ENCODE results near the gene OR8D1.
A peak's percentile ranks its signal among the peaks of the same experiment; 100 is the strongest.

Gene OR8D1

GRCh38 chr11:124315052-124315451, 1.3 kb upstream of the OR8D1 start:
- Histone ChIP-seq H3K4me3 (ENCODE audit: low read length) (no peak overlapping the region), H3K36me3 (ENCODE audit: insufficient read depth, low read length) (no peaks in the 10 kb centered on the region), H3K9ac (ENCODE audit: low read depth, low read length) (no peak overlapping the region), H3K9me3 (replicated peaks; ENCODE audit: low read length) (no peaks in the 10 kb centered on the region), H3K4me1 (ENCODE audit: control insufficient read depth, insufficient read depth, low read length) (peaks cover 10% of the 10 kb centered on the region), H3K27me3 (ENCODE audit: control insufficient read depth, insufficient read depth, low read length) (no peaks in the 10 kb centered on the region), H3K4me2 (ENCODE audit: low read length) (no peak overlapping the region)

- Histone ChIP-seq H3K4me1 (ENCODE audit: control insufficient read depth, insufficient read depth, low read length) (peaks cover 10% of the 10 kb centered on the region), H3K36me3 (ENCODE audit: insufficient read depth, low read length) (no peaks in the 10 kb centered on the region), H3K9ac (ENCODE audit: low read depth, low read length) (no peak overlapping the region), H3K27me3 (ENCODE audit: control insufficient read depth, insufficient read depth, low read length) (no peaks in the 10 kb centered on the region), H3K4me2 (ENCODE audit: low read length) (no peak overlapping the region), H3K4me3 (ENCODE audit: low read length) (no peak overlapping the region), H3K9me3 (replicated peaks; ENCODE audit: low read length) (no peaks in the 10 kb centered on the region)
Observed at GRCh38 chr11:124313131-124313530, 618 bp downstream of the OR8D1 start.

DNA sequence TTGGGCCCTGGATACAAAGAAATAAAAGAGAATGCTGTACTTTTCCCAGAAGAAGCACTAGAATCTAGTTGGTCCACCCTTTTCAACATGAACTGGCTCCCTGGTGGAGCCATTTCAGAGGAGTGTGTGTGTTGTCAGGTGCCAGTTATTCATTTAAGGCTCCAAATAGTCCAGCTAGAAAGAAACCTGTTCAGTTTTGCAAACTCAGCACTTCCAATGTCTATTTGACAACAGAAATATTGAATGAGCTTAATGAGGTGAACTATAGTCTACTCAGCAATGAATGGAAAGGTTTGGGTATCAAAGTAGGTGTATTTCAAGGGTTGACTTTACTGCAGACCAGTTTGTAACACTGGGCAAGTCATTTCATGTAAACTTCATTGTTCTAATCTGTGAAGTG, 2.1 kb downstream of the OR8D1 start:
- Histone ChIP-seq H3K9me3 (replicated peaks; ENCODE audit: low read length) (no peaks in the 10 kb centered on the region), H3K4me3 (ENCODE audit: low read length) (no peak overlapping the region), H3K4me2 (ENCODE audit: low read length) (no peak overlapping the region), H3K27me3 (ENCODE audit: control insufficient read depth, insufficient read depth, low read length) (no peaks in the 10 kb centered on the region), H3K36me3 (ENCODE audit: insufficient read depth, low read length) (no peaks in the 10 kb centered on the region), H3K9ac (ENCODE audit: low read depth, low read length) (no peak overlapping the region), H3K4me1 (ENCODE audit: control insufficient read depth, insufficient read depth, low read length) (peaks cover 10% of the 10 kb centered on the region)

- no peak overlapping the region for H3K4me2 ChIP-seq (ENCODE audit: low read length)
- H3K36me3 ChIP-seq (ENCODE audit: insufficient read depth, low read length), result no peaks in the 10 kb centered on the region
- H3K4me3 ChIP-seq (ENCODE audit: low read length), result no peak overlapping the region
- no peaks in the 10 kb centered on the region for H3K9me3 ChIP-seq (replicated peaks; ENCODE audit: low read length)
- no peaks in the 10 kb centered on the region for H3K27me3 ChIP-seq (ENCODE audit: control insufficient read depth, insufficient read depth, low read length)
- H3K4me1 ChIP-seq (ENCODE audit: control insufficient read depth, insufficient read depth, low read length), result peaks cover 10% of the 10 kb centered on the region
- H3K9ac ChIP-seq (ENCODE audit: low read depth, low read length), result no peak overlapping the region
Observed at GRCh38 chr11:124311269-124311668, 2.5 kb downstream of the OR8D1 start.

DNA sequence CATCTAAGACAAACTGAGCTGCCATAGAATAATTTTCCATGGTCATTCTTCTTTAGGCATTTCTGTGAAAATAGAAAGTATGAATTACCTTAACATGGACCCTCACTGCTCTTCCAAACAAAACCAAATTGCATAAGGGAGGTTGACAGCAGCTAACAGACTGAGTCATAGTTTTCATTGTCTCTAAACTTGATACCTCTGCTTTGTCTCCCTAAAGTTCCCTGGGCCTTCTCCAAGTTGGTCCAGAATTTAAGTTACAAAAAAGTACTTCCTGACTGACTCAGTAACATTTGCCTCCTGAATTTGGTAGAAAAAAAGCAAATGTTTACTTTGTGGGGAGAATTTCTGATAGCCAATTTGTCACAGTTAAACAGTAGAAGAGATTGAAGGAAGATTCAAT, 3.0 kb downstream of the OR8D1 start:
- no peaks in the 10 kb centered on the region for H3K36me3 ChIP-seq (ENCODE audit: insufficient read depth, low read length)
- no peak overlapping the region for H3K4me3 ChIP-seq (ENCODE audit: low read length)
- H3K4me1 ChIP-seq (ENCODE audit: control insufficient read depth, insufficient read depth, low read length), result peaks cover 10% of the 10 kb centered on the region
- no peaks in the 10 kb centered on the region for H3K27me3 ChIP-seq (ENCODE audit: control insufficient read depth, insufficient read depth, low read length)
- no peak overlapping the region for H3K4me2 ChIP-seq (ENCODE audit: low read length)
- H3K9me3 ChIP-seq (replicated peaks; ENCODE audit: low read length), result no peaks in the 10 kb centered on the region
- no peak overlapping the region for H3K9ac ChIP-seq (ENCODE audit: low read depth, low read length)

DNA sequence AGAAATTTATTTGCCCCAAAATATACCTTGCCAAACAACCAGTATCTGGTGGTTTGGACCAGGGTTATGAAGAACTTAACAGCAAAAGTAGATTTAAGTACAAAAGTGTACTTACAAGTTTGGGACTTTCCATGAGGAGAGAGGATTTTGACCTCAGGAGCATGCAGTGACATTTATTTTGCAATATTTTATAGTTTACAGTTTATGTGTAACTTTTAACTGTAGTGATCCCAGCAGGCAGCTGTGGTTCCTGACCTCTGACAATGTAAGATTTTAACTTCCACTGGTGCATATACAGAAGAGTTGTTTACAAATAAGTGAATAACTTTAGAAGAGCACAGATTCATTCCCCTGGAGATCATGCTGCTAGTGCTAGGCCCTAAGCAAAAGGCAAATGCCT, 6.7 kb downstream of the OR8D1 start:
- Histone ChIP-seq H3K4me2 (ENCODE audit: low read length) (no peak overlapping the region), H3K4me1 (ENCODE audit: control insufficient read depth, insufficient read depth, low read length) (peaks cover 10% of the 10 kb centered on the region), H3K4me3 (ENCODE audit: low read length) (no peak overlapping the region), H3K36me3 (ENCODE audit: insufficient read depth, low read length) (no peaks in the 10 kb centered on the region), H3K27me3 (ENCODE audit: control insufficient read depth, insufficient read depth, low read length) (no peaks in the 10 kb centered on the region), H3K9me3 (replicated peaks; ENCODE audit: low read length) (no peaks in the 10 kb centered on the region), H3K9ac (ENCODE audit: low read depth, low read length) (no peak overlapping the region)

- Histone ChIP-seq H3K9me3 (replicated peaks; ENCODE audit: low read length) (no peaks in the 10 kb centered on the region), H3K4me2 (ENCODE audit: low read length) (no peak overlapping the region), H3K36me3 (ENCODE audit: insufficient read depth, low read length) (no peaks in the 10 kb centered on the region), H3K4me1 (ENCODE audit: control insufficient read depth, insufficient read depth, low read length) (peaks cover 11% of the 10 kb centered on the region), H3K4me3 (ENCODE audit: low read length) (no peak overlapping the region), H3K9ac (ENCODE audit: low read depth, low read length) (no peak overlapping the region), H3K27me3 (ENCODE audit: control insufficient read depth, insufficient read depth, low read length) (no peaks in the 10 kb centered on the region)
Observed at GRCh38 chr11:124302347-124303125, 11.2 kb downstream of the OR8D1 start.

GRCh38 chr11:124301548-124301947, 12.2 kb downstream of the OR8D1 start:
- Histone ChIP-seq H3K4me1 (ENCODE audit: control insufficient read depth, insufficient read depth, low read length) (peaks cover 11% of the 10 kb centered on the region), H3K9ac (ENCODE audit: low read depth, low read length) (no peak overlapping the region), H3K9me3 (replicated peaks; ENCODE audit: low read length) (no peaks in the 10 kb centered on the region), H3K27me3 (ENCODE audit: control insufficient read depth, insufficient read depth, low read length) (no peaks in the 10 kb centered on the region), H3K4me2 (ENCODE audit: low read length) (no peak overlapping the region), H3K4me3 (ENCODE audit: low read length) (no peak overlapping the region), H3K36me3 (ENCODE audit: insufficient read depth, low read length) (no peaks in the 10 kb centered on the region)

DNA sequence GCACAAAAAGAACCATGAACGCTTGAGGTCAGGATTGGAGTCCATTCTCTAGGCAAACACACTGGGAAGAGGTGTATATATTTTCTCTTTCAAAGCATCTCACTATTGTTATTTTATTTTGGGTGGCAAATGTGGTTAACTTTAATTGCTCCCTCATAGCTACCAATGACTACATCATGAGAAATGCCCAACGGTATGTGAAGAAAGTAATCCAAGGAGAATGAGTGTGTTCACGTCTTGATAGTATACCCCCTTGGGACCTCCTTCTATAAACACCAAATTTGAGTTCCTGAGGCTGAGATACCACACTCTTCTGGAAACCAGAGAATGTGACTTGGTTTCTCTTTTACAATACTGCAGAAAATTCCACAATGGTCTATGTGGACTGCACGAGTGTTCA, 15.8 kb downstream of the OR8D1 start:
- Histone ChIP-seq H3K4me1 (ENCODE audit: control insufficient read depth, insufficient read depth, low read length) (peaks cover 11% of the 10 kb centered on the region), H3K4me2 (ENCODE audit: low read length) (peak overlapping the region; percentile 52), H3K9me3 (replicated peaks; ENCODE audit: low read length) (no peaks in the 10 kb centered on the region), H3K9ac (ENCODE audit: low read depth, low read length) (no peak overlapping the region), H3K27me3 (ENCODE audit: control insufficient read depth, insufficient read depth, low read length) (no peaks in the 10 kb centered on the region), H3K4me3 (ENCODE audit: low read length) (no peak overlapping the region), H3K36me3 (ENCODE audit: insufficient read depth, low read length) (no peaks in the 10 kb centered on the region)

GRCh38 chr11:124296016-124296415, 17.7 kb downstream of the OR8D1 start:
- Histone ChIP-seq H3K9me3 (replicated peaks; ENCODE audit: low read length) (peaks cover 2% of the 10 kb centered on the region), H3K4me1 (ENCODE audit: control insufficient read depth, insufficient read depth, low read length) (peaks cover 8% of the 10 kb centered on the region), H3K36me3 (ENCODE audit: insufficient read depth, low read length) (no peaks in the 10 kb centered on the region), H3K27me3 (ENCODE audit: control insufficient read depth, insufficient read depth, low read length) (no peaks in the 10 kb centered on the region), H3K9ac (ENCODE audit: low read depth, low read length) (no peak overlapping the region), H3K4me3 (ENCODE audit: low read length) (no peak overlapping the region), H3K4me2 (ENCODE audit: low read length) (no peak overlapping the region)

DNA sequence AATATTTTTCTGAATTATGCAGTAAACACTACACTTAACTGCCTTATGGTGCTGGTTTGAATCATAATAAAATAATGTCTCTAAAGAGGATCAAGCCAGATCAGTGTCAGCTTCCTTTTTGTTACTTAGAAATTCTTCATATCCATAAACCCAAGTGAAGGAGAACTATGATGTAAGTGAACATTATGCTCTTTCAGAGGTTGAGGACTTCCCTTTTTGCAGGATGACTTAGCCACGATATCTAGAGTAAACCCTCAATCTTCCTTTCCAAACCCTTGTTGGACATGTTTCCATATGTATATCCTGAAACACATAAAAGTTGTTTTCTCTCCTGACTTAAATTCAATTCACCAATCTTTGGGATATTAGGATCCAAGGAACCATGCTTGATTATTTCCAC, 19.1 kb downstream of the OR8D1 start:
- Histone ChIP-seq H3K4me3 (ENCODE audit: low read length) (no peak overlapping the region), H3K4me1 (ENCODE audit: control insufficient read depth, insufficient read depth, low read length) (peaks cover 8% of the 10 kb centered on the region), H3K9me3 (replicated peaks; ENCODE audit: low read length) (peaks cover 5% of the 10 kb centered on the region), H3K9ac (ENCODE audit: low read depth, low read length) (no peak overlapping the region), H3K36me3 (ENCODE audit: insufficient read depth, low read length) (no peaks in the 10 kb centered on the region), H3K27me3 (ENCODE audit: control insufficient read depth, insufficient read depth, low read length) (no peaks in the 10 kb centered on the region), H3K4me2 (ENCODE audit: low read length) (no peak overlapping the region)

DNA sequence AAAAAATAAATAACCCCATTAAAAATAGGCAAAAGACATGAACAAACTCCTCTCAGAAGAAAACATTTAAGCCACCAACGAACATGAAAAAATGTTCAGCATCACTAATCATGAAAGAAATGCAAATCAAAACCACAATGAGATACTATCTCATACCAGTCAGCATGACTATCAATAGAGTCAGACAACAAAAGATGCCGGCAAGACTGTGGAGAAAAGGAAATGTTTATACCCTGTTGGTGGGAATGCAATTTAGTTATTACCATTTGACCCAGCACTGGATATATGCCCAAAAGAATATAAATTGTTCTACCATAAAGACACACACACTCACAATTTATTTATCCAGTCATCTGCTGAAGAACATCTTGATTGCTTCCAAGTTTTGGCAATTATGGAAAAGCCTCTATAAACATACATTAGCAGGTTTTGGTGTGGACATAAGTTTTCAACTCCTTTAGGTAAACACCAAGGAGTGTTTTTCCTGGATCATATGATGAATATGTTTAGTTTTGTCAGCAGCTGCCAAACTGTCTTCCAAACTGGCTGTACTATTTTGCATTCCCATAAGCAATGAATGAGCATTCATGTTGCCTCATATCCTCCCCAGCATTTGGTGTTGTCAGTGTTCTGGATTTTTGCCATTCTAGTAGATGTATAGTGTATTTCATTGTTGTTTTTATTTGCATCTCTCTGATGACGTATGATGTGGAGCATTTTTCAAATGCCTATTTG, 28.0 kb downstream of the OR8D1 start:
- H3K4me1 ChIP-seq (ENCODE audit: control insufficient read depth, insufficient read depth, low read length), result peaks cover 18% of the 10 kb centered on the region
- H3K9ac ChIP-seq (ENCODE audit: low read depth, low read length), result peak overlapping the region; percentile 75
- H3K36me3 ChIP-seq (ENCODE audit: insufficient read depth, low read length), result no peaks in the 10 kb centered on the region
- no peaks in the 10 kb centered on the region for H3K27me3 ChIP-seq (ENCODE audit: control insufficient read depth, insufficient read depth, low read length)
- H3K4me2 ChIP-seq (ENCODE audit: low read length), result peak overlapping the region; percentile 75
- peak overlapping the region; percentile 15 for H3K4me3 ChIP-seq (ENCODE audit: low read length)
- H3K9me3 ChIP-seq (replicated peaks; ENCODE audit: low read length), result peaks cover under 1% of the 10 kb centered on the region

All from skeletal muscle satellite cell (primary cell).